Colonic mucosa (tissue), 4 donors: ENCODE measurements around the gene TMEM116. TPM values are rescaled to one million over a fixed set of nuclear protein-coding genes. Genes with fewer than 3 reads are reported as not detected.

Experiments used
- DNase-seq: peaks from one replicate; pipeline ENCODE4 v3.0.0-alpha.2; 2020
- H3K27ac ChIP-seq: fragments of 200-600 bp; one replicate; pipeline ENCODE4 v1.8.0; 2021
- H3K27me3 ChIP-seq: fragments of 200-600 bp; one replicate; pipeline ENCODE4 v1.8.0; 2021
- H3K36me3 ChIP-seq: fragments of 200-600 bp; one replicate; pipeline ENCODE4 v1.8.0; 2021
- H3K4me1 ChIP-seq: fragments of 200-600 bp; one replicate; pipeline ENCODE4 v1.8.0; 2021; ENCODE audit warnings: mild to moderate bottlenecking
- H3K4me3 ChIP-seq: fragments of 200-600 bp; one replicate; pipeline ENCODE4 v1.8.0; 2021
- H3K9ac ChIP-seq, 2 donors: one replicate each; pipeline ENCODE4 v1.7.0; 2013; ENCODE audit warnings: control low read depth in 2 of 2, low read depth in 2 of 2, low read length in 2 of 2
- H3K9me3 ChIP-seq: fragments of 200-600 bp; one replicate; pipeline ENCODE4 v1.8.0; 2021
- intact Hi-C: fragments of 100-400 bp; cut with DNase I; formaldehyde crosslinking; loops from one replicate; pipeline ENCODE4 v1.14.1; 2022
- microRNA-seq: library from miRNA; unstranded; fragments of <30 nt; microRNA quantifications from one replicate; pipeline ENCODE4, GENCODE V29; 2019
- total RNA-seq, 2 donors: library from RNA; stranded (reverse); fragmentation: NEBNext Ultra II Directional in 1 of 2; extraction: Animal tissue kit (Norgen Biotek cat#: 25700) in 1 of 2; gene quantifications; one replicate each; pipeline ENCODE4 v1.2.1, GENCODE V29; 2021
- TF ChIP-seq, protein P1 (sequence below): fragments of 200-600 bp; IDR thresholded peaks from one replicate; pipeline ENCODE4 v1.8.0; 2022; ENCODE audit warnings: antibody characterized with exemption, mild to moderate bottlenecking
- donor health status: healthy.
- donor health status: DM: no; HTN: no; CAD: no.
- donor health status: DM: no; HTN: no; CAD: no.

TMEM116 gene
- total RNA-seq, 2 donors from 2014 or later, result 5.2 to 8.5 TPM

DNA sequence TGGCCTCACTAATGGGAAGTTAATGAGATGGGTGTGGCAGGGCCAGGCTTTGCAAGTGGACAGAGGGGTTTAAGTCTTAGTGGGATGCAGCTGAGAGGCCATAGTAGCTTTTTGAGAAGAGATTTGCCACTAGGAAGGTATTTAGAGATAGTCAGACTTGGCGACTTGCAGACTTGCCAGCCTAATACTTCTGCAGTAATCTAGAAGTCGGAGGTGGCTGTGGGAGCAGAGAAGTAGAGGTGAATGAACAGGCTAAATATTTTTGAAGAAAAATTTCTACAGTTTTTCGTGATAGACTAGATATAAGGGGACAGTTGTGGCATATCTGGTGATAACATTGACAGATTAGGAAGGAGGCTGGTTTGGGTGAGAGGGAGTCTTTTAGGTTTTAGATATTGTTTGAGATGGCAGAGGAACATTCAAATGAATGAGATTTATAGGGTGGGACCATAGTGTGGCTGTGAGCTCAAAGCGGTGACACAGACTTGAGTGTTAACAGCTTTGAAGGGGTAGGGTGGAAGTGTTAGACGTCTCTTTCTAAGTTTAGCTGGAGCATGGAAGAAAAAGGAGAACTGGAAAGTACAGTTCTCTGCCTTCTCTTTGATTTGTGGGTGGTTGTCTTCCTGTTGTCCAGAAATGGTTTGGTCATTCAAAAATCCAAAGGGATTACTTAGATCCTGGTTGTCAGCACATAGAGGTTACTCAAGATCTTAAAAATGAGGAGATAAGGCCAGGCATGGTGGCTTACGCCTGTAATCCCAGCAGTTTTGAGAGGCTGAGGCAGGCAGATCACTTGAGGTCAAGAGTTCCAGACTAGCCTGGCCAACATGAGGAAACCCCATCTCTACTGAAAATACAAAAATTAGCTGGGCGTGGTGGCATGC lies 126.1 kb downstream of the TMEM116 start:
- TF ChIP-seq, protein P1, sequence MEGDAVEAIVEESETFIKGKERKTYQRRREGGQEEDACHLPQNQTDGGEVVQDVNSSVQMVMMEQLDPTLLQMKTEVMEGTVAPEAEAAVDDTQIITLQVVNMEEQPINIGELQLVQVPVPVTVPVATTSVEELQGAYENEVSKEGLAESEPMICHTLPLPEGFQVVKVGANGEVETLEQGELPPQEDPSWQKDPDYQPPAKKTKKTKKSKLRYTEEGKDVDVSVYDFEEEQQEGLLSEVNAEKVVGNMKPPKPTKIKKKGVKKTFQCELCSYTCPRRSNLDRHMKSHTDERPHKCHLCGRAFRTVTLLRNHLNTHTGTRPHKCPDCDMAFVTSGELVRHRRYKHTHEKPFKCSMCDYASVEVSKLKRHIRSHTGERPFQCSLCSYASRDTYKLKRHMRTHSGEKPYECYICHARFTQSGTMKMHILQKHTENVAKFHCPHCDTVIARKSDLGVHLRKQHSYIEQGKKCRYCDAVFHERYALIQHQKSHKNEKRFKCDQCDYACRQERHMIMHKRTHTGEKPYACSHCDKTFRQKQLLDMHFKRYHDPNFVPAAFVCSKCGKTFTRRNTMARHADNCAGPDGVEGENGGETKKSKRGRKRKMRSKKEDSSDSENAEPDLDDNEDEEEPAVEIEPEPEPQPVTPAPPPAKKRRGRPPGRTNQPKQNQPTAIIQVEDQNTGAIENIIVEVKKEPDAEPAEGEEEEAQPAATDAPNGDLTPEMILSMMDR, result no peak
- Histone ChIP-seq H3K36me3 (peaks cover 20% of the 10 kb centered on the region), H3K27me3 (no peaks in the 10 kb centered on the region), H3K4me3 (no peak overlapping the region), H3K27ac (no peak overlapping the region), H3K9me3 (no peaks in the 10 kb centered on the region), H3K4me1 (no peaks in the 10 kb centered on the region), H3K9ac (no peak overlapping the region)
- intact Hi-C loops, result no loop called here
- DNase-seq, result no peak

- H3K27me3 ChIP-seq, result no peaks in the 10 kb centered on the region
- no peak overlapping the region for H3K4me3 ChIP-seq
- no peak for DNase-seq
- no peak overlapping the region for H3K27ac ChIP-seq
- intact Hi-C loops, result no loop called here
- no peak overlapping the region for H3K9ac ChIP-seq
- H3K9me3 ChIP-seq, result no peaks in the 10 kb centered on the region
- H3K4me1 ChIP-seq, result no peaks in the 10 kb centered on the region
- H3K36me3 ChIP-seq, result peaks cover 15% of the 10 kb centered on the region
- TF ChIP-seq, protein P1, result no peak
Measured at GRCh38 chr12:111881716-111882115, 131.2 kb downstream of the TMEM116 start.

Small RNA genes lying within 50 kb of the gene (microRNA-seq; reads per million reads assigned to microRNA genes)
- gene MIR3657, result not detected

Other genes starting within 250 kb of the TMEM116 start
- gene ALDH2, start 246.2 kb downstream of the TMEM116 start, total RNA-seq, result 100 to 1,000 TPM; 240 to 398 TPM
- gene MAPKAPK5, start 170.9 kb downstream of the TMEM116 start, total RNA-seq, result 10 to 100 TPM; 76.9 to 84.8 TPM
- gene ERP29, start 261 bp upstream of the TMEM116 start, total RNA-seq, result 100 to 1,000 TPM; 136 to 152 TPM
- gene NAA25, start 95.6 kb upstream of the TMEM116 start, total RNA-seq, result 10 to 100 TPM; 14.3 to 19.7 TPM
- 10 to 100 TPM; 22.8 to 37.2 TPM for gene TRAFD1, start 112.4 kb upstream of the TMEM116 start, total RNA-seq